NCI-H1436 (cell line): Measurements from ENCODE around the gene SMURF1.

Source experiments
- DNase-seq: peaks from one replicate; lab custom pipeline; 2025; lab: John Stamatoyannopoulos, UW

The SMURF1 gene

DNA sequence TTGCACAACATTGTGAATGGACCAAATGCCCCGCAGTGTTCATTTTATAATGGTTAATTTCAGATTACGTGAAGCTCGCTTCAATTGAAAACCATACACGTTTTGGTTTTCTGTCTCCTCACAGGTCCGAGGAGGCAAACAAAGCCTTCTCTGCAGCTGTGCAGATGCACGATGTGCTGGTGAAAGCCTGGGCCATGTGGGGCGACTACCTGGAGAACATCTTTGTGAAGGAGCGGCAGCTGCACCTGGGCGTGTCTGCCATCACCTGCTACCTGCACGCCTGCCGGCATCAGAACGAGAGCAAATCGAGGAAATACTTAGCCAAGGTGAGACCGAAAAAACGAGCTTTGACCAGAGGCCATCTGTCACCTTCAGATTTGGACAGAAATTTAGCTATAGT lies 155.3 kb downstream of the SMURF1 start:
- no peak for DNase-seq

DNA sequence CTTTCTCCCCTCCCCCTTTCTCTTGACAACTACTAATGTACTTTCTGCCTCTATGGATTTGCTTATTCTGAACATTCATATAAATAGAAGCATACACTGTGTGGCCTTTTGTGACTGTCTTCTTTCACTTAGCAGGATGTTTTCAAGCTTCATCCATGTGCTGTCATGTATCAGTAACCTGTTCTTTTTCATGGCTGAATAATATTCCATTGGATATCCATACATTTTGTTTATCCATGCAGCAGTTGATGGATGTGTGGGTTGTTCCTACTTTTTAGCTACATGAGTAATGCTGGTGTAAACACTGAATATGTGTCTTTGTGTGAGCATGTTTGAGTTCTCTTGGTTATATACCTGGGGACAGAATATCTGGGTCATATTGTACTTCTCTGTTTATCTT lies 158.0 kb downstream of the SMURF1 start:
- DNase-seq, result no peak

DNA sequence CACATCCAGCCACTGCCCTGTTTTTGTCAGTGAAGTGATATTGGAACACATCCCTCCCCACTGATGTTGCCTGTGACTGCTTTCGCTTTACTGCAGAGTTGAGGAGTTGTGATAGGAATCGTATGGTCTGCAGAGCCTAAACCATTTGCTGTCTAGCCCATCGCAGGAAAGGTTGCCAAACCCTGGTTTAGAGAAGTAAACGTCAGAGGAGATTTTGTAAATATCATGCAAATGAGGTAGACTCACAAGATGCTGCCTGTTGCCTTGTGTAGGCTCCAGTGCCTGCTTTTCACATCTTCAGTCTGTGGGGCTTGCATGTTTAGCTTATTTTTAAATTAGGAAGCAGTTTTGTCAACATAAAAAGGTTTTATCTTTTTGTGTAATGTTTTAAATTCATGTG lies 158.5 kb downstream of the SMURF1 start:
- no peak for DNase-seq

DNA sequence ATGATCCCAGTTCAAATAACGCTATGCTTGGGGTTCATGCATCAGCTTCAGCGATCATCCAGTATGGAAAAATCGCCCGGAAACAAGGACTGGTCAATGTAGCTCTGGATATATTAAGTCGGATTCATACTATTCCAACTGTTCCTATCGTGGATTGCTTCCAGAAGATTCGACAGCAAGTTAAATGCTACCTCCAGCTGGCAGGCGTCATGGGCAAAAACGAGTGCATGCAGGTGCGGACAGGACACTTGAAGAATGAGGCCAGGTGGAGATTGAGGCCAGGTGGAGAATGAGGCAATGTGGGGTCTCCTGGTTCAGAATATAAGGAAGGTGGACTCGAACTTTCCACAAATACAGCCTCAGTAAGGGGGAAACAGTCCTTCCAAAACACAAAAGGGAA lies 159.8 kb downstream of the SMURF1 start:
- DNase-seq, result no peak

DNA sequence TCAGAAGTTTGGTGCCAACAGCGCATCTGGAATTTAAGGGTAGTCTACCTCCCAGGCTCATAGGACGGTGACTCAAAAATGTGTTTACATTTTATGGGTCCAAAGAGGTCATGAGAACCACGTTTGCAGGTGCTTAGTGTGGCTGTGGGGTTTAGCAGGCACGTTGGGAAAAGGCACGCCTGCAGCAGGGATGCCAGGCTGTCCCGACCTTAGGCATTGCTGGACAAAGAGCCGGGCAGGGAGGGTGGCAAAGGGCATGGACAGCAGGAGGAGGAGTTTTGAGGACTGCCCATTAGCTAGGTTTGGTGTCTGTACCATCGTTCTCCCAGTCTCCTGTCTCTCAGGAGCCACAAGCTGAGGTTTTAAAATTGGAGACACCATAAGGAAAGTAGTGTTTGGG lies 161.2 kb downstream of the SMURF1 start:
- no peak for DNase-seq

DNA sequence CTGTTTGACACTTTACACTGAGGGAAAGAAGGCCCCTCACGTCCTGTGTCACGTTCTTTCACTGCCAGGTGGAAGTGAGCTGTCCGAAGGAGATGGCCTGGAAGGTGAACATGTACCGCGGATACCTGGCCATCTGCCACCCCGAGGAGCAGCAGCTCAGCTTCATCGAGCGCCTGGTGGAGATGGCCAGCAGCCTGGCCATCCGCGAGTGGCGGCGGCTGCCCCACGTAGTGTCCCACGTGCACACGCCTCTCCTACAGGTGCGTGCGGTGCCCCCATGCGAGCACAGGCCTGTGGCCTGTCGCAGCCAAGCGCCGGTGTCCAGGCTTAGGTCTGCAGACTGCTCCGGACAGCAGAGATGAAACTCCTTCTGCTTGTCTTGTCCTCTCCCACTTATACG lies 162.2 kb downstream of the SMURF1 start:
- no peak for DNase-seq

DNA sequence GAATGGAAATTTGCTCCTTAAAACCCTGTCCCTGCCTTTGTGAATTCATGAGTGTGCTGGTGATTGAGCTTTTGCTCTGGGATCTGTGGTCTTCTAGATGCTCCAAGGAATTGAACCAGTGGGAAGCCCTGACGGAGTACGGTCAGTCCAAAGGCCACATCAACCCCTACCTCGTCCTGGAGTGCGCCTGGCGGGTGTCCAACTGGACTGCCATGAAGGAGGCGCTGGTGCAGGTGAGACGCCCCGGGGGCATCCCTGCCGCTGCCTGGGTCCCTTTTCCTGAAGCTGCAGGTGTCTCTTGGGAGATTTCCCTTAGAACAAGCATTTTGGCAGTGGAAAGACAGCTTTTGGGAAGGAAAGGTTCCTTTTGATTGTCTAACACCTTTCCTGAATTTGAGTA lies 165.2 kb downstream of the SMURF1 start:
- no peak for DNase-seq
